ENCODE results near the gene MAP1LC3B.
A peak's percentile ranks its signal among the peaks of the same experiment; 100 is the strongest.

Gene MAP1LC3B

DNA sequence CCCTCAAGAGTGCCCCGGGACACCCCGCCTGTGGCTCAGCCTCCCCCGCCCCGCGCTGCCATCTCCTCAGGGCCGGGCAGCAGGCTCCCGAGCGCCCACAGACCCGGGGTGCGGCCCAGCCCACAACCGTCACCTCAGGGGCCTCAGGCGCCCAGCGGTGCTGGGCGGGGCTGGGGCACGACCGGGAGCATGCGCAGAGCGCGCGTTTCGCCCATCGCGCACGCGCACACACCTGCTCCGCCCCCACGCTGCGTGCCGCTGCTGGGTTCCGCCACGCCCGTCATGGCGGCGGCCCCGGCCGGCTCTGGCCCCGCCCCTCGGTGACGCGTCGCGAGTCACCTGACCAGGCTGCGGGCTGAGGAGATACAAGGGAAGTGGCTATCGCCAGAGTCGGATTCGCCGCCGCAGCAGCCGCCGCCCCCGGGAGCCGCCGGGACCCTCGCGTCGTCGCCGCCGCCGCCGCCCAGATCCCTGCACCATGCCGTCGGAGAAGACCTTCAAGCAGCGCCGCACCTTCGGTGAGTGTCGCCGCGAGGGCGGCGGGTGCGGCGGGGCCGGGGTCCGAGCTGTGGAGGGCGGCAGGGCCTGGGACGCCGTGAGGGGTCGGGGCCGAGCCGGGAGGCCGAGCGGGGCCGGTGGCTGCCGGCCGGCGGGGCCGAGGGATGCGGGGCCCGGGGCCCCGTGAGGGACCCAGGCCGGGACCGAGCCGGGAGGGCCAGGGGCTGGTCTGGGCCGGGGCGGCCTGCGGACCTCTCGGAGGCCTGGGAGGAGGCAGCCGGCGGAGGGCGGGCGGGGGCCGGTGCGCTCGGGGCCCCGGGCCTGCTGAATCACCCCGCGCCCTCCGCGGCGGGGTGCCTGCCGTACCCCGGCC lies at the start of gene MAP1LC3B:
Gene MAP1LC3B (plus strand): TSS at position 387 of the 871 bp plus-strand sequence. CDS start 92 bp downstream, at position 479.
- peak within 1 kb of the TSS; percentile 92 for H3K4me3 ChIP-seq (ENCODE audit: low read length)
- DNase-seq (ENCODE audit: low read depth) = peak; percentile 94
- TF ChIP-seq, protein P1, sequence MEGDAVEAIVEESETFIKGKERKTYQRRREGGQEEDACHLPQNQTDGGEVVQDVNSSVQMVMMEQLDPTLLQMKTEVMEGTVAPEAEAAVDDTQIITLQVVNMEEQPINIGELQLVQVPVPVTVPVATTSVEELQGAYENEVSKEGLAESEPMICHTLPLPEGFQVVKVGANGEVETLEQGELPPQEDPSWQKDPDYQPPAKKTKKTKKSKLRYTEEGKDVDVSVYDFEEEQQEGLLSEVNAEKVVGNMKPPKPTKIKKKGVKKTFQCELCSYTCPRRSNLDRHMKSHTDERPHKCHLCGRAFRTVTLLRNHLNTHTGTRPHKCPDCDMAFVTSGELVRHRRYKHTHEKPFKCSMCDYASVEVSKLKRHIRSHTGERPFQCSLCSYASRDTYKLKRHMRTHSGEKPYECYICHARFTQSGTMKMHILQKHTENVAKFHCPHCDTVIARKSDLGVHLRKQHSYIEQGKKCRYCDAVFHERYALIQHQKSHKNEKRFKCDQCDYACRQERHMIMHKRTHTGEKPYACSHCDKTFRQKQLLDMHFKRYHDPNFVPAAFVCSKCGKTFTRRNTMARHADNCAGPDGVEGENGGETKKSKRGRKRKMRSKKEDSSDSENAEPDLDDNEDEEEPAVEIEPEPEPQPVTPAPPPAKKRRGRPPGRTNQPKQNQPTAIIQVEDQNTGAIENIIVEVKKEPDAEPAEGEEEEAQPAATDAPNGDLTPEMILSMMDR (conservative IDR thresholded peaks at IDR 0.05; ENCODE audit: low read length) = no peak

DNA sequence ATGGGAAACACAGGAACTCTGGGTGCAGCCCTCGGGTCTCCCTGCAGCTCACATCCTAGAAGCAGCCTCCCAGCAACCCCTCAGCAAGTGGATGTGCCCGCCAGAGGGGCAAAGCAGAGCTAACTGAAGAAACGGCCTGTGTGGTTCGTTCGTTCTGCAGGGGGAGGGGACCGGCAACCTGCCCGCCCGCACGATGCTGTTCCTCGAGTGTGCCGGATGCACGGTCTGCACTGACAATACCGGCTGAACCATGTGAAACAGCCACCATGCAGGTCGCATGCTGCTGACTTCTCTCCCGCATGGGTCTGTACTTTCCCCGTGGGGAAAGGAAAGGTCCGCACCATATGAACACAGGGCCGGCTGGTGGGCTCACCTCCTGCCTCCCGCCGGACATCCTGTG lies 49.6 kb upstream of the MAP1LC3B start:
- H3K4me3 ChIP-seq (ENCODE audit: low read length) = no peak overlapping the region
- TF ChIP-seq, protein P1 (conservative IDR thresholded peaks at IDR 0.05; ENCODE audit: low read length) = no peak
- DNase-seq (ENCODE audit: low read depth) = no peak

DNA sequence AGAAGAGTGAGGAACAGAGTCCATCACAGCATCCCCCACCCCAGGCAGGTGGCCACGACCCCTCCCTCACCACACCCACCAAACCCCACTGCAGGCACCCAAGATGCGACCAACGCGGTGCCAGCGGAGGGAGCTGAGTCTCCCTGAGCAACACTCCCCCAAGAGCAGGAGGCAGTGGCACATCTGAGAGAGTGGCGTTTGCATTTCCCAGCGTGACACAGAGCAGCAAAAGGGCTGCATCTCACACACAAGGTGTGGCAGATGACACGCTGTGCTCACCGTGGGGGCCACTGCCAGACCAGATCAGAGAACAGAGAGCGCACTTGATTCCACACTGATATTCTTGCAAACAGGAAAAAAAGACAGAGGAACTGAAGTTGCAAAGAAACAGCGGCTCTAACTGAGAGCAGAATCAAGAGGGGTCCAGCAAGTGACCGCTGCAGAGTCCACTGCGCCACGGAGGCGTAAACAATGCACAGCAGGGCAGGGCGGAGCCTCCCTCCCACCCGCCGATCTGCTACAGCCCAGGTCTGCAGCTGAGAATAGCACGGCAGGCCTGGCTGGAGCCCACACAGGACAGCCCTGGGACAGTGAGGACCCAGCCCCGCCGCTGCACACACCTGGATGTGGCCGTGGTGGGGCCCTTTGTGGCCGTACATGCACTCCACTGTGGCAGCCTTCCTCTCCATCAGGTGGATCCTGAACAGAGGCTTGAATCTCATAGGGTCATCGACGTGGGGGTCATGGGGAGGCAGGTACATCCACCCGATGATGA lies 49.0 kb upstream of the MAP1LC3B start:
- H3K4me3 ChIP-seq (ENCODE audit: low read length) = no peak overlapping the region
- TF ChIP-seq, protein P1 (conservative IDR thresholded peaks at IDR 0.05; ENCODE audit: low read length) = no peak
- DNase-seq (ENCODE audit: low read depth) = no peak

DNA sequence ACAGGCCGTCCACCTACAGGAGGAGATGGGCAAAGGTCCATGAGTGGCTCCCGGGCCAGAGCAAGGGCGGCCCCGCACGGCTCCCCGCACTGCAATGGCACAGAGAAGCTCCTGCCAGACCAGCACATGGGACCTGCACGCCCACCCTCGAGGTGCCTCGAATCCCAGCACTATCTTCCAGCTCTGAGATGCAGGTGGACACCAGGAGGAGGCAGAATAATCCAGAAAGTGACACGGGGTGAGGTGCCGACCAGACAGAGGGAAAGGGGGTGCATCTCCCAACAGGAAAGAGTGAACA lies 48.4 kb upstream of the MAP1LC3B start:
- TF ChIP-seq, protein P1 (conservative IDR thresholded peaks at IDR 0.05; ENCODE audit: low read length) = no peak
- no peak overlapping the region for H3K4me3 ChIP-seq (ENCODE audit: low read length)
- DNase-seq (ENCODE audit: low read depth) = no peak

DNA sequence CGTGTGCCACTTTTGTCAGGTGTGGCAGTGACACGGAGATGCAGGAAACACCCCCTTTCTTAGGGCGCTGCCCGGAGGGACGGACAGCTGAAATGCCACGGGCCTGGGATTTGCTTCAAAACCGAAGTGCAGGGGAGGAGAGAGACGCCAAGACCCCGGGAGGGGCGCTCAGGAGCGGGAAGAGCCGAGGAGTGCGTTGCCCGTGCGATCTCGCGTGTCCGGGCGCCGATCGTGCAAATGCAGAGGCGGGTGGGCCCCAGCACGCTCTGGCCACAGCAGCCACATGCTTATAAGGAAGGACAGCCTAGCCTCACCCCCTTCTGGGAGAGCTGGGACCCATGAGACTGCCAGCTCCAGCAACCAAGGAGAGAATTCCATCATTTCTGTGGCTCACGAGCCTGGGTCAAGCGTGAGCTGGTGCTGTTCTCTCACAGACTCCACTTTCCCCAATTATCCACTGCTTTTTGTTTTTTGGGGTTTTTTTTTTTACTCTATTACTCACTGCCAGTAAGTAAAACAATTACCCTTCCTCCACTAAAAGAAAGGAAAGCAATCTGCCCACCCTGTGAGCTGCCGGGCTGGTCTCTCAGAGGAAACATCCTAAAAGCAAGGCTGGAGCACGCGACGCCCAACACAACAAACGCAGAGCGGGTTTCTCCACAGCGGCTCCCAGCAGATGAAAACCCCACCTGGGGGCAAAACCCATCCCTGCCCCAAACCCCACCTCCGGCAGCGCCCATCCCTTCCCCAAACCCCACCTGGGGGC lies 47.8 kb upstream of the MAP1LC3B start:
- H3K4me3 ChIP-seq (ENCODE audit: low read length) = no peak overlapping the region
- DNase-seq (ENCODE audit: low read depth) = no peak
- TF ChIP-seq, protein P1 (conservative IDR thresholded peaks at IDR 0.05; ENCODE audit: low read length) = no peak

DNA sequence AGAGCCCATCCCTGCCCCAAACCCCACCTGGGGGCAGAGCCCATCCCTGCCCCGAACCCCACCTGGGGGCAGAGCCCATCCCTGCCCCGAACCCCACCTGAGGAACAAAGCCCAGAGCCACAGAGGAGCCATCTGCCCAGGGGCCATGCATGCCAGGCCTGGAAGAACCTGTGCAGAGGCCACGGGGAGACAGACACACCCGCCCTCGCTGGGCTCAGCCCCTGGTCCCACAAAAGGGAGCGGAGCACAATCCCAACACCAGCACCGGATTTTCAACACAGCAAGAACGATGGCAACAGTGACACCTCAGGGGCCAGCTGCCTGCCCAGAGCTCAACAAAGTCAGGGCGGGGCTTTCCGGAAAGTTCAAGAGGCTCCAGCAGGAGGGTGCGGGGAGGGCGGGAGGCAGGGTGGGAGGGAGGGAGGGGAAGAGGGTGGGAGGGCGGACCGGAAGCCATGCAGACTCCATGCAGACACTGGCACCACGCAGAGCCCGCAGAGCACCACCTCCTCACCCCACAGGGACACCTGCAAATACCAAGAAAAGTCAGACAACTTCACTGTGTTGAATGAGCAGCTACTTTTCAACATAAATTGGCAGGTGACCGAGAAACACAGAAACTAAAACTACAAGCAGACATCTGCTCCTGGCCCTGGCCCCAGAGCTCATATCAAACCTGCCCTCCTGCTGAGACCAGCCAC lies 47.1 kb upstream of the MAP1LC3B start:
- H3K4me3 ChIP-seq (ENCODE audit: low read length) = no peak overlapping the region
- no peak for DNase-seq (ENCODE audit: low read depth)
- TF ChIP-seq, protein P1 (conservative IDR thresholded peaks at IDR 0.05; ENCODE audit: low read length) = no peak

Data from AG10803 (cell line).